ENCODE data around the gene ATP6V1F.

DNA sequence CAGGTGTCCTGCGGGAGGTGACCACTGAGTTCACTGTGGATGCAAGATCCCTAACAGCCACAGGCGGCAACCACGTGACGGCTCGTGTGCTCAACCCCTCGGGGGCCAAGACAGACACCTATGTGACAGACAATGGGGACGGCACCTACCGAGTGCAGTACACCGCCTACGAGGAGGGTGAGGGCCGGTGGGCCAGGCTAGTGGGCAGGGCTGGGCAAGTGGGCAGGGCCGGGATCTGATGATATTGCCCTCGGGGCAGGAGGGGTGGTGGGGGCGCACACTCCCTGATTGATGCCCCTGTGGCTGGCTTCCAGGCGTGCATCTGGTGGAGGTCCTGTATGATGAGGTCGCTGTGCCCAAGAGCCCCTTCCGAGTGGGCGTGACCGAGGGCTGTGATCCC is 16.7 kb upstream of the ATP6V1F start:
- TF ChIP-seq SUZ12 (IDR thresholded peaks at IDR 0.05) (no peak), ZNF384 (IDR thresholded peaks at IDR 0.05) (no peak), TARDBP (IDR thresholded peaks at IDR 0.05) (no peak)
